Endodermal cell (in vitro differentiated cells): ENCODE data around the gene PRKCQ. TPM values are rescaled to one million over a fixed set of nuclear protein-coding genes. Genes with fewer than 3 reads are reported as not detected.

Experiments
- DNase-seq: peaks from one replicate; pipeline ENCODE4 v3.0.0-alpha.2; 2017
- H3K27ac ChIP-seq: 2 replicates; pipeline ENCODE4 v1.5.1; 2013; ENCODE audit warnings: mild to moderate bottlenecking, low read depth, low read length, moderate library complexity
- H3K27me3 ChIP-seq: 2 replicates; pipeline ENCODE4 v1.6.1; 2013; ENCODE audit warnings: mild to moderate bottlenecking, low read length, moderate library complexity; ENCODE audit not compliant: insufficient read depth, control insufficient read depth, poor library complexity, severe bottlenecking
- H3K36me3 ChIP-seq: 2 replicates; pipeline ENCODE4 v1.7.0; 2013; ENCODE audit warnings: mild to moderate bottlenecking, low read length, moderate library complexity; ENCODE audit not compliant: control insufficient read depth, insufficient read depth
- H3K4me1 ChIP-seq: one replicate; pipeline ENCODE4 v1.7.0; 2013; ENCODE audit warnings: low read length; ENCODE audit not compliant: control insufficient read depth, insufficient read depth
- H3K4me3 ChIP-seq: 2 replicates; pipeline ENCODE4 v1.5.1; 2013; ENCODE audit warnings: mild to moderate bottlenecking, low read length, moderate library complexity
- H3K9ac ChIP-seq: 2 replicates; pipeline ENCODE4 v1.6.1; 2013; ENCODE audit warnings: mild to moderate bottlenecking, low read length, moderate library complexity; ENCODE audit not compliant: poor library complexity, severe bottlenecking; ENCODE audit errors: extremely low read depth
- H3K9me3 ChIP-seq: 2 replicates; pipeline ENCODE4 v1.6.1; 2013; ENCODE audit warnings: mild to moderate bottlenecking, low read length, moderate library complexity; ENCODE audit not compliant: control insufficient read depth
- H3K27ac Mint-ChIP-seq: 2 replicates; pipeline ENCODE4 v1.8.0; 2020; ENCODE audit warnings: mixed read lengths
- H3K27me3 Mint-ChIP-seq: 2 replicates; pipeline ENCODE4 v1.8.0; 2021; ENCODE audit warnings: mild to moderate bottlenecking, mixed read lengths; ENCODE audit not compliant: insufficient read depth
- H3K36me3 Mint-ChIP-seq: 2 replicates; pipeline ENCODE4 v1.8.0; 2020; ENCODE audit warnings: low read depth, mixed read lengths
- H3K4me1 Mint-ChIP-seq: 2 replicates; pipeline ENCODE4 v1.8.0; 2020; ENCODE audit warnings: mixed read lengths
- H3K4me3 Mint-ChIP-seq: 2 replicates; pipeline ENCODE4 v1.8.0; 2020; ENCODE audit warnings: mild to moderate bottlenecking, moderate library complexity, mixed read lengths
- H3K9me3 Mint-ChIP-seq: 2 replicates; pipeline ENCODE4 v1.8.0; 2020; ENCODE audit warnings: mild to moderate bottlenecking, mixed read lengths
- CTCF ChIP-seq: fragments of 200-600 bp; sonication (generic); conservative IDR thresholded peaks from 2 replicates; pipeline ENCODE4 v1.5.0; 2021; ENCODE audit warnings: antibody characterized with exemption, mild to moderate bottlenecking
- WGBS, 2 experiments: methylation state at CpG; one replicate each; pipeline versions ENCODE4 v1.1.5 to v1.1.7; 2013; ENCODE audit warnings: missing lambda C conversion rate in 2 of 2, mixed read lengths in 1 of 2; ENCODE audit not compliant: insufficient coverage in 1 of 2, insufficient read length in 1 of 2; 5-methylcytosine and 5-hydroxymethylcytosine counted together
- total RNA-seq, 2 donors: library from RNA; stranded (reverse); fragmentation: NEBNext Ultra II Directional in 1 of 2; extraction: Animal tissue kit (Norgen Biotek cat#: 25700) in 1 of 2; gene quantifications; 2 replicates in 1 of 2; 3 replicates in 1 of 2; pipeline ENCODE4 v1.2.1, GENCODE V29; 2021

The PRKCQ gene
- total RNA-seq, 2 donors from 2014 or later, result 24.3 to 29.1 TPM

GRCh38 chr10:6516929-6517284 lies 63.2 kb downstream of the PRKCQ start:
- TF ChIP-seq CTCF, result no peak
- Histone ChIP-seq H3K4me1 (peaks cover 16% of the 10 kb centered on the region), H3K27ac (no peak overlapping the region), H3K9ac (no peak overlapping the region), H3K9me3 (peaks cover 13% of the 10 kb centered on the region), H3K36me3 (peaks cover 35% of the 10 kb centered on the region), H3K4me3 (no peak overlapping the region), H3K27me3 (no peaks in the 10 kb centered on the region)
- 88 to 100% methylated on average over 2 to 5 of the region's 5 CpGs for WGBS, 2 experiments
- H3K27ac Mint-ChIP-seq, result no peak overlapping the region
- no peak overlapping the region for H3K4me3 Mint-ChIP-seq
- H3K36me3 Mint-ChIP-seq, result peaks cover 30% of the 10 kb centered on the region
- no peaks in the 10 kb centered on the region for H3K27me3 Mint-ChIP-seq
- DNase-seq, result no peak
- peaks cover 43% of the 10 kb centered on the region for H3K4me1 Mint-ChIP-seq
- peaks cover 8% of the 10 kb centered on the region for H3K9me3 Mint-ChIP-seq

GRCh38 chr10:6516281-6516928 lies 63.7 kb downstream of the PRKCQ start:
- Mint-ChIP-seq H3K27ac (no peak overlapping the region), H3K4me1 (peaks cover 40% of the 10 kb centered on the region), H3K27me3 (no peaks in the 10 kb centered on the region), H3K4me3 (no peak overlapping the region), H3K36me3 (peaks cover 35% of the 10 kb centered on the region), H3K9me3 (peaks cover 13% of the 10 kb centered on the region)
- DNase-seq, result peak; percentile 66
- Histone ChIP-seq H3K9me3 (peaks cover 18% of the 10 kb centered on the region), H3K27ac (no peak overlapping the region), H3K4me1 (peaks cover 16% of the 10 kb centered on the region), H3K27me3 (no peaks in the 10 kb centered on the region), H3K36me3 (peaks cover 40% of the 10 kb centered on the region), H3K9ac (no peak overlapping the region), H3K4me3 (no peak overlapping the region)
- 50 to 73% methylated on average over 4 to 7 of the region's 7 CpGs for WGBS, 2 experiments
- peak; percentile 68 for TF ChIP-seq CTCF

GRCh38 chr10:6514844-6515780 lies 65.0 kb downstream of the PRKCQ start:
- DNase-seq, result no peak
- WGBS, 2 experiments, result 92 to 93% methylated on average over 12 to 15 of the region's 15 CpGs
- Histone ChIP-seq H3K27me3 (no peaks in the 10 kb centered on the region), H3K36me3 (peaks cover 53% of the 10 kb centered on the region), H3K4me1 (peaks cover 7% of the 10 kb centered on the region), H3K27ac (no peak overlapping the region), H3K4me3 (no peak overlapping the region), H3K9me3 (peaks cover 31% of the 10 kb centered on the region), H3K9ac (no peak overlapping the region)
- H3K4me1 Mint-ChIP-seq, result peaks cover 29% of the 10 kb centered on the region
- H3K4me3 Mint-ChIP-seq, result no peak overlapping the region
- H3K36me3 Mint-ChIP-seq, result peaks cover 48% of the 10 kb centered on the region
- H3K27ac Mint-ChIP-seq, result no peak overlapping the region
- H3K27me3 Mint-ChIP-seq, result no peaks in the 10 kb centered on the region
- TF ChIP-seq CTCF, result no peak
- peaks cover 25% of the 10 kb centered on the region for H3K9me3 Mint-ChIP-seq
